Activated T-cell treated with anti-CD3 and anti-CD28 coated beads, Interleukin-2, amount 50 U/mL, for 4 hours (primary cell): ENCODE measurements around the gene STX1B. TPM values are rescaled to one million over a fixed set of nuclear protein-coding genes. Genes with fewer than 3 reads are reported as not detected.

Source experiments
- ATAC-seq, 2 donors: fragments of 200-7000 bp; cut with Tn5 transposase; one replicate each; pipeline ENCODE4 v1.10.0; 2021
- DNase-seq: peaks from one replicate; pipeline ENCODE4 v3.0.0-alpha.2; 2020
- H3K27me3 Mint-ChIP-seq: one replicate; pipeline ENCODE4 v1.8.0; 2021; ENCODE audit warnings: low read depth, mixed read lengths
- H3K36me3 Mint-ChIP-seq: one replicate; pipeline ENCODE4 v1.8.0; 2022; ENCODE audit warnings: mixed read lengths; ENCODE audit not compliant: insufficient read depth
- H3K4me1 Mint-ChIP-seq: one replicate; pipeline ENCODE4 v1.8.0; 2021; ENCODE audit warnings: low read depth, mixed read lengths
- H3K4me3 Mint-ChIP-seq: one replicate; pipeline ENCODE4 v1.8.0; 2021; ENCODE audit warnings: mild to moderate bottlenecking, moderate library complexity, mixed read lengths
- H3K9me3 Mint-ChIP-seq: one replicate; pipeline ENCODE4 v1.8.0; 2021; ENCODE audit warnings: mixed read lengths
- total RNA-seq, 3 donors: library from RNA; stranded (reverse); gene quantifications; one replicate each; pipeline ENCODE4 v1.2.1, GENCODE V29; 2021

Gene STX1B
- total RNA-seq, 3 donors from 2014 or later, result 0.25 to 0.69 (median 0.43) TPM

DNA sequence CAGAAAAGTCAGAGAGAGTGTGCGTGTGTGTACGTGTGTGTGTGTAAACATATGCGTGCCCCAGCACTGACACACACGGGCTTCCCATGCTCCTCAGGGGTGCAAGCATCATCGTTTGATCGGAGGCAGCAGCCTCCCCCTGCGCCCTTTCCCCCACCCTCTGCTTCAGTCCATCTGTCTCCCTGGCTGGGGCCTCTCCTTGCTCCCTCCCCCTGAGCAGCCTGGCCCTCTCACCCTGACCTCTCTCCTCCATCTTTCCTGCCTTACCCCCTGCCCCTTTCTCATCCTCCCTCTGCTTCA is 4.4 kb downstream of the STX1B start:
- Mint-ChIP-seq H3K4me3 (no peak overlapping the region), H3K4me1 (peaks cover 8% of the 10 kb centered on the region), H3K36me3 (no peaks in the 10 kb centered on the region), H3K27me3 (peaks cover 8% of the 10 kb centered on the region), H3K9me3 (no peaks in the 10 kb centered on the region)
- no peak for ATAC-seq
- DNase-seq, result no peak

DNA sequence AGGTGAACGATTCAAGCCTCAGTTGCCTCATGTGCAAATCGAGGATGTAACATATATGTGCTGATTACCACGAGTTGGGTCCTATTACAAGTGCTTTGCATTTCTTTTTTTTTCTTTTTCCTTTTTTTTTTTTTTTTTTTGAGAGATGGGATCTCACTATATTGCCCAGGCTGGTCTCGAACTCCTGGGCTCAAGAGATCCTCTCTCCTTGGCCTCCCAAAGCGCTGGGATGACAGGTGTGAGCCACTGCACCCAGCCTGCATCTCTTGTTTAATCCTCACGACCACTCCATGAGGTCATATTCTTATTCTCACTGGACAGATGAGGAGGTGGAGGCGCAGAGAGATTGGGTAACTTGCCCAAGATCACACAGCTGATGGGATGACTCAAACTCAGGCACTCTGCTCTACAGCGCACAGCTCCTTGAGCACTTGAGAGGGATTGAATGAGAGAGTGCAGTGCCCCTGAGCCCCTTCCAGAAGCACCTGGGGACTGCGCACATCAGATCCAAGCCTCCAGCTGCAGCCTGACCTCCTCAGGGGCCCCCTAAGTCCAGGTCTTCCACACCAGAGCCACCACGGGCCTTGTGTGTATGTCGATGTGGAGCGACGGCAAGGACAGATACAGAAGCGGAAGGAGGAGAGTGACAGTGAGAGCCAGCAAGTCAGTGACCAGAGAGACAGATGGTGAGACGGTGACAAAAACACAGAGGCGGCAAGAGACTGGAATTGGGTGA is 4.9 kb downstream of the STX1B start:
- H3K27me3 Mint-ChIP-seq, result peaks cover 5% of the 10 kb centered on the region
- H3K4me1 Mint-ChIP-seq, result peaks cover 7% of the 10 kb centered on the region
- H3K9me3 Mint-ChIP-seq, result no peaks in the 10 kb centered on the region
- H3K36me3 Mint-ChIP-seq, result no peaks in the 10 kb centered on the region
- DNase-seq (no peak), ATAC-seq (no peak)
- no peak overlapping the region for H3K4me3 Mint-ChIP-seq

DNA sequence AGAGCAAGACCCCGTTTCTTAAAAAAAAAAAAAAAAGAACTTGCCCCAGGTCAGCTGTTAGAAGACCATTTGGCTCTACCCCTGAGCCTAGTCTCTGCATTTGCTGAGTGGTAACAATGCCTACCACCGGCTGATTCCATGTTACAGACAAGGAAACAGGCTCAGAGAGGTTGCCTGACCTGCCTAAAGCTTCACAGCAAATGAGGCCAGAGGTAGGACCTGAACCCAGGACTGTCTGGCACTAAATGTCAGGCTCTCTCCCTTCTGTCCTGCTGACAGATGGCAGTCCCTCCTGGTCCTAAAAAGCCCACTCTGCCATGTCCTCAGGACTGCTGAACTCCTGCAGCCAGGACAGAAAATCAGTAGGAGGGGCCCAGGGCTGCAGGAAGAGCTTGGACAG is 5.8 kb downstream of the STX1B start:
- no peak for ATAC-seq
- no peaks in the 10 kb centered on the region for H3K36me3 Mint-ChIP-seq
- no peak for DNase-seq
- peaks cover 2% of the 10 kb centered on the region for H3K4me1 Mint-ChIP-seq
- H3K4me3 Mint-ChIP-seq, result no peak overlapping the region
- no peaks in the 10 kb centered on the region for H3K9me3 Mint-ChIP-seq
- H3K27me3 Mint-ChIP-seq, result peaks cover under 1% of the 10 kb centered on the region

DNA sequence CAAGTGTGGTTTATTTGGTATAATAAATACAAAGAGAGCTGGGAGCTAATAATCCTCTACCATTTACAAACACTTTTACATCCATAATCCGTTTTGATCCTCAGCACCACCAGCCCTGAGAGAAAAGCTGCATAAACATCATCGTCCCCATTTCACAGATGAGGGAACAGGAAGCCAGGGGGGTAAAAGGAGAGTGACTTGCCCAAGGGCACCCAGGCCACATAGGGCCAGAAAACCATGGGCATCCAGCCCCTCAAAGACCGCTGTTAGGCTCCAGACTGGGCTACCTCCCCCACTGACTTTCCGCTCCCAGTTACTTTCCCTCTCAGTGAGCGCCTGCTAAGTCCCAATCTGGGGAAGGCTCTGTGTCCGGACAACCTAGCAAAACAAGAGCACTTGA is 6.7 kb downstream of the STX1B start:
- Mint-ChIP-seq H3K4me1 (no peaks in the 10 kb centered on the region), H3K9me3 (no peaks in the 10 kb centered on the region), H3K36me3 (no peaks in the 10 kb centered on the region), H3K27me3 (no peaks in the 10 kb centered on the region), H3K4me3 (no peak overlapping the region)
- no peak for ATAC-seq
- DNase-seq, result no peak

DNA sequence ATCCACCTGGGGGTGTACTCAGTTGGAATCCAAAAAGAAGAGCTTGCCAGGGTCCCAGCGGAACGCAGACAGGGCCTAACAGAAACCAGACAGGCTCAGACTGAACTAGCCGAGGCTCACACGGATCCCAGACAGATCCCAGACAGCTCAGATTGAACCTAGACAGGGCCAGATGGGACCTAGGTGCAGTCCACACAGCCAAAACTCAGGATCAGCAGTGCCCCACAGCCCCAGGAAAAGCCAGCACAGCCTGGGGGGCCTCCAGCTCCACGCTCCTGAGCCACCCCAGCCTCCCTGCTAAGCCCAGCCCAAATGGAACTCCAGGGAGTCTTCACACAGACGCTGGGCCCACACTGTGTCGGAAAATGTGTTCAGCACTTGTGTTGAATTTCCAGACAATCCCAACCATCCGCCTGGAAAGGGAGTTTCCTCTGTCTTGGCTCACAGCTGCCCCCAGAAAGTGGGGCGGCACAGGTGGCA is 7.5 kb downstream of the STX1B start:
- no peaks in the 10 kb centered on the region for H3K9me3 Mint-ChIP-seq
- ATAC-seq (no peak), DNase-seq (no peak)
- H3K27me3 Mint-ChIP-seq, result no peaks in the 10 kb centered on the region
- H3K4me3 Mint-ChIP-seq, result no peak overlapping the region
- no peaks in the 10 kb centered on the region for H3K36me3 Mint-ChIP-seq
- no peaks in the 10 kb centered on the region for H3K4me1 Mint-ChIP-seq

DNA sequence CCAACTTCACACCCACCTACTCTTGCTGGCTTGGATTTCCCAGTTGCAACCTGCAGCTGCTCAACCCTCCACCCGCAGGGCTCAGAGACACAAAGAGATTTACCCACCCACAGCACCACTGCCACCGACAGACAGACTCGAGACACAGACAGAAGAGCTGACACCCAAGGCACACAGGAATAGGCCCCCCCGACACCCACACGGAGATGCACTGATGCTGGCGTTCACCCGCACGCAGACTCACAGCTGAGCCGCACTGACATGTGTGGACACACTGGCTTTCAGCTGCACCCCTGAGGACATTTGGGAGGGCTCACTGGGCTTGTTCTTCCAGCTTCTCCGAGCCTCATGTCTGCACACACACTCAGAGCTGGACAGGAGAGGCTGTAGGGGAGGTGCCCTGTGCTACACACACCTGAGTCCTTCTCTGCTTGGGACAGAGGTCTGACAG is 8.2 kb downstream of the STX1B start:
- Mint-ChIP-seq H3K36me3 (no peaks in the 10 kb centered on the region), H3K4me3 (no peak overlapping the region), H3K9me3 (no peaks in the 10 kb centered on the region), H3K27me3 (no peaks in the 10 kb centered on the region), H3K4me1 (no peaks in the 10 kb centered on the region)
- DNase-seq (no peak), ATAC-seq (no peak)

DNA sequence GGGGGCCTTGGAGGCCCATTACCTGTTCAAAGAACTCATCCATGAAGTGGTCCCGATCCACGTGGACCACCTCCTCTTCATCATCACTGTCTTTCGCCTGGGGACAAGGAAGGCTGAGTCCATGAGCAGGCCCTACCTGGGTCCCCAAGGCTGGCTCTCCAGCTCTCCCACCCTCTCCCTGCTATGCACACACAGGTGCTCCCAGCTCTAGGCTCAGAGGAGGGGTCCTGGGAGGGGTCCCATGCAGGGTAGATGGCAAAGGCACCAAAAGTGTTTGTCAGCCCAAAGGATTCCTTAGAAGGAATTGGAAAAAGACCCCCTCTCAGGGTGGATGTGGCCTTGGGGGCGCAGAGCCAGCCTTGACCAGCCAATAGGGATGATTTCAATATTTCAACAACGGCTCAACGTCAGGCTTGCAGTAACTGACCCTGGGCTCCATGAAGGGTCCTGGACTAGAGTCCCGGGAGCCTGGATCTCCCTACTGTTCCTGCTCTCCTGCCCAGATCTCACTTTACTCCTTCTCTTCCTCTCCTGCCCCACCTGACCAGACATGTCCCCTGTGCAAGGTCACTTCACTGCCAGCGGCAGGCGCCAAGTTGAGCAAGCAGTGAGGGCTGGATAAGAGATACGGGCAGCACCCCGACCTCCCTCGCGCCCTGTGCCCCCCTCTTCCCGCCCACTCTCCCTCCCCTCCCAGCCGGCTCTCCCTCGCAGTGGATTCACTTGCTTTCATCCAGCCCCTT is 8.8 kb downstream of the STX1B start:
- peaks cover 2% of the 10 kb centered on the region for H3K4me1 Mint-ChIP-seq
- no peak overlapping the region for H3K4me3 Mint-ChIP-seq
- no peaks in the 10 kb centered on the region for H3K27me3 Mint-ChIP-seq
- H3K9me3 Mint-ChIP-seq, result no peaks in the 10 kb centered on the region
- H3K36me3 Mint-ChIP-seq, result no peaks in the 10 kb centered on the region
- no peak for ATAC-seq
- no peak for DNase-seq

DNA sequence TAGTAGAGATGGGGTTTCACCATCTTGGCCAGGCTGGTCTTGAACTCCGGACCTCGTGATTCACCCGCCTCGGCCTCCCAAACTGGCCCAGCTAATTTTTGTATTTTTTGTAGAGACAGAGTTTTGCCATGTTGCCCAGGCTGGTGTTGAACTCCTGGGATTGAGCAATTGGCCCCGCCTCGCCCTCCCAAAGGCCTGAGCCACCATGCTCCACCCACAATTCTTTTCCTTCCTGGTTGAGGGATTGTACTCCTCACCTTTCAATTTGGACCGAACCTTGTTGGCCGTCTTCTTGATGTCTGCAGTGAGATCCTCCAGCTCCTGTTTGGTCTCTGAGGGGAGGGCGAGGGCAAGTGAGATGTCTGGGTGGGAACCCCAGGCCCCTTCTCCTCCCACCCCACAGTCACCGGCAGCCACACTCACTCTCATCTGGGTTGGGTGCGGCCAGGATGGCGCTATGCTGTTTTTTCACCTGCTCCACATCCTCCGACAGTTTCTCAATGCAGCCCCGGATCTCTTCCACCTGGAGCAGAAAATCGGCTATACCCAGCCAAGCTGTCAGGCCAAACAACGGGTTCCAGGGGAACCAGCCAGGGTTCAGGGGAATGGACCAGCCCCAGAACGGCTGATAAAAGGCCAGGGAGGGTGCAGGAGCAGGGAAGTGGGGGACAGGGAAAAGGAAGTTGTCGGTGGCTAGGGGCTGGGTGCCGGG is 9.6 kb downstream of the STX1B start:
- DNase-seq (no peak), ATAC-seq (no peak)
- Mint-ChIP-seq H3K4me1 (peaks cover 6% of the 10 kb centered on the region), H3K9me3 (no peaks in the 10 kb centered on the region), H3K27me3 (no peaks in the 10 kb centered on the region), H3K4me3 (no peak overlapping the region), H3K36me3 (no peaks in the 10 kb centered on the region)

DNA sequence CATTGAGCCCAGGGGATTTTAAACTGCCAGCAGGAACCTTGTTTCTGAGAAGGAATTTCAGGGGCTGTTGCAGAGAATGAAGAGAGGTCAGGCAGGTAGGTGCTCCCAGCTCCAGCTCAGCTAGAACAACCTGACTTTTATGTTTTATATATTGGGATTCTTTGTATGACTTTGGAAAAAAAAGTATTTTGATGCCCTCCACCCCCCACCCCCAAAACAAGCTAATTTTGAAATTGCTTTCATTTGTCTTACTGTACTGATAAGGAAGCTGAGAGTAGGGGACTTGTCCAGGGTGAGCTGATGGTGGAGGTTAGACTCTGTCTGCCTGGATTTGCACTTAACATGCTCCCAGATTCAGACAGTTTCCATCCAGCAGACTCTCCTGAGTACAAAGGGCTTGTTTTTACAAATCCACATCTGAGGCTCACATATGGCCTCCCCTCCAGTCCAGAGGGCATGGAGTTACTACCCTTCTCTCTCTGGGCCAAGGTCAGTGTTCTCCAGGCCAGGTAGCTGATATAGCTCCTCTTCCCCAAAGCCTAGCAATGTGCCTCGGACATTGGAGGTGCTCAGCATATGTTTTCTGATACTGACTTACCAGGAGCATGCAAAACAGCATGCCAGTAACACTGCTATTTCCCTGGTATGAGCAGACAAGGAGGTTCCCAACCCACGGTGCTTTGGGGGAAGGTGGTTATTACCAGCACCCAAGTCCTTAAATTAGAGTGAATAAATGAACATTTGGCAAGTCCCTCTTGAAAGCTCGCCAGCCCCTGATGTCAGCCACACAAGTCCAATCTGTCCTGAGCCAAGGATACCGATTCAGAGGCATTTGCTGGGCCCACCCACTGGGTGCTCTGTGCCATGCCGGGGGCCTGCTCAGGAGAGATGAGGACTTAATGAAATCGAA is 11.3 kb downstream of the STX1B start:
- no peaks in the 10 kb centered on the region for H3K36me3 Mint-ChIP-seq
- H3K4me3 Mint-ChIP-seq, result no peak overlapping the region
- no peaks in the 10 kb centered on the region for H3K9me3 Mint-ChIP-seq
- peaks cover 8% of the 10 kb centered on the region for H3K4me1 Mint-ChIP-seq
- no peak for ATAC-seq
- no peaks in the 10 kb centered on the region for H3K27me3 Mint-ChIP-seq
- no peak for DNase-seq

DNA sequence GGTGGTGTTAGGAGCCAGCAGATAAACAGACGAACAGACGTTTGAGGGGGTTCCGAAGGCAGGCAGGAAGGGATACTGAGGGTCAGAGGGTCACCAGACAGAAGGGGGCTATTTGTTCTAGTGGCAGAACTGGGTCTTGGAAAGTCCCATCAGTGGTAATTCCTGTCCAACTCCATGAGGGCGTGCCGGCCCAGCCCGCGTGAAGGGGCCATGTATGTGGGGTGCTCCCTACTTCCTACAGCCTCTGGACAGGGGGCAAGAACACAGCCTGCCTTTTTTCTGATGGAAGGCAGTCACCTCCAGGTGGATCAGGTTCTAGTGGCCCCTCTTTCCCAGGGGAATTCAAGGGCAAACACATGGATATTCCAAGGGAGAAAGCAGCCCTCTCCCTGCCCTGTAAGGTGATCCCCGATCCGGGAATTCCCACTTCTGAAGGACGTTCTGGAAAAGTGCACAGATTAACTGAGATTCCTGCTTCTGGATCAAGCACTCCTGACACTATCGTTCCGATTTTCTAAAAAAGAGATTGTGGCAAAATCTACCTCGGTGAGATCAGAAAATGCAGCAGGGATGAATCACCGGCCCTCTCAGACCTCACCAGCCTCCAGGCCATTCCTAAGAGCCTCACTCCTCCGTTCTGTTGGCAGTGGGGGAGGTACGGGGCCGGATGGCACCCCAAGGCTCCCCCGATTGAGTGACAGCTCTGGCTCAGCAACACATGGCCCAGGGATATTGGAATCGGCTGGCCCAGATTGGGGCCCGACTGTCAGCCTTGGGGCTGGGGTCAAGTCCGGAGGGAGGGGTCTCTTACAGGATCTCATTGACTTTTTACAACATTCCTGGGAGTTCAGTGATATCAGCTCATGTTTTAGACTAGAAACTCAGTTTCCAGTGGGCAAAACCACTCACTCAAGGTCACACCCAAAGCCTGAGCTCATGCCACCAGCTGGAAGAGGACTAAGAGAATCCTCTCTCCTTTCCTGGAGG is 12.4 kb downstream of the STX1B start:
- peak overlapping the region; percentile 52 for H3K4me3 Mint-ChIP-seq
- no peaks in the 10 kb centered on the region for H3K36me3 Mint-ChIP-seq
- DNase-seq, result no peak
- H3K4me1 Mint-ChIP-seq, result peaks cover 8% of the 10 kb centered on the region
- no peaks in the 10 kb centered on the region for H3K9me3 Mint-ChIP-seq
- no peak for ATAC-seq
- no peaks in the 10 kb centered on the region for H3K27me3 Mint-ChIP-seq

DNA sequence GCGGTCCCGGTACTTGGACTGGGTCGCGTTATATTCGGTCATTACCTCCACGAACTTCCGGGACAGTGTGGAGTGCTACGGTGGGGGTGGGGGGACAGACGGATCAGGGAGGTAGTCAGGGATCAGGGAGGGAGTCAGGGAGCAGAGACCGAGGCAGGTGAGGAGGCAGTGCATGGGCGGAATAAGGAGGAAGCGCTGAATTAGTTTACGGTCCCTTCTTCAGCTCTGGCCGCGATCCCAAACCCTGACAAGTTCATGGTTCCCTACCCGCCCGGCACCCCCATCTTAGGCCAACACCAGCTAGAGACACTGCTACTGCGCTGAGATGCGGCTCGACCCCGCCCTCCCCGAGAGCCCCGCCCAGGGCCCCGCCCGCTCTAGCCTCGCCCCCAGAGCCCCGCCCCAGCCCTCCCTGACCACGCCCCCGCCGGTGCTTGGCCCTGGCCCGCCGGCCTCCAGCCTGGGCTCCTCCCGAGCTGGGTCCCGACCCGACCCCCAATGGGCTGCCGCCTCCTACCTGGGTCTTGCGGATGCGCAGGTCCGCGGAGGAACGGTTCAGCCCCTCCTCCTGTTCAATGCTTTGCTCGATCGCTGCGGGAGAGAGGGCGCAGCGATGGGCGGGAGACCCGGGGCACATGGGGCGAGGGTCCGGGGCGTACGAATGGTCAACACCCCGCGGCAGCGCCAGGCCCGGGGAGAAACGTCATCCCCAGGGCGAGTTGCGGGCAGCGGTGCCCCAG is 13.3 kb downstream of the STX1B start:
- Mint-ChIP-seq H3K36me3 (no peaks in the 10 kb centered on the region), H3K4me1 (peaks cover 8% of the 10 kb centered on the region), H3K4me3 (peak overlapping the region; percentile 69), H3K9me3 (no peaks in the 10 kb centered on the region), H3K27me3 (no peaks in the 10 kb centered on the region)
- ATAC-seq (peak; percentile 97 to 98), DNase-seq (peak; percentile 80)

DNA sequence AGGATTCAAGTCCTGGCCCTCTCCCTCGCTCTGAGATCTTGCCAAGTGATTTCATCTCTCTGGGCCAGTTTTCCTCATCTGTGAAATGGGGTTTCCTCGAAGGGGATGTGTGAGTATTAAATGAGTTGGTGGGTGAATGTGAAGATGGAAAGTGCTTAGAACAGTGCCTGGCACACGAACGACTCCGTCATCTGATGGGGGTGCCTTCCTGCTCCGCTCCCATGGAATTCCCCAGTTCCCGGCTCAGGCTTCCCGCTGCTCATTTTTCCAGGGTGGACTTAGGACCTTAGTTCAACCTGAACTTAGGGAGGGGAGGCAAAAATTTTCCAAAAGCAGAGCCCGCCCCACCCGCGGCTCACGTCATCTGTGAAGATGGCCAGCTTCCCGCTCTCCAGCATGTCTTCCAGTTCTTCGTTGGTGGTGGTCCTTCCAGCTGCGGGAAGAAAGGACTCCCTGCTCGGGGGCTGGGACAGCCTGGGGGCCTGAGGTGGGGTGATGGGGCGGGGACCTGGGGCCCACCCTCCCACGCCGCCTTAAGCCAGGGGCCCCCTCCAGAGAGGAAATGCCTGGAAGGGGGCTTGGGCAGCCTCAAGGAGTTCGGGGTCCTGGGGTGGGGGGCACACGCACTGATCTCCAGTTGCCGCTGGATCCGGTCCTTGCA is 14.0 kb downstream of the STX1B start:
- no peaks in the 10 kb centered on the region for H3K36me3 Mint-ChIP-seq
- DNase-seq (no peak), ATAC-seq (no peak)
- H3K4me3 Mint-ChIP-seq, result peak overlapping the region; percentile 69
- H3K27me3 Mint-ChIP-seq, result no peaks in the 10 kb centered on the region
- no peaks in the 10 kb centered on the region for H3K9me3 Mint-ChIP-seq
- H3K4me1 Mint-ChIP-seq, result peaks cover 8% of the 10 kb centered on the region
